LNCAP (cell line): Measurements from ENCODE around the gene DBT.

Experiments used
- CTCF ChIP-seq: fragments of 450-650 bp; IDR thresholded peaks from 2 replicates; pipeline ENCODE4 v1.5.1; 2017; ENCODE audit warnings: mild to moderate bottlenecking

DBT gene

DNA sequence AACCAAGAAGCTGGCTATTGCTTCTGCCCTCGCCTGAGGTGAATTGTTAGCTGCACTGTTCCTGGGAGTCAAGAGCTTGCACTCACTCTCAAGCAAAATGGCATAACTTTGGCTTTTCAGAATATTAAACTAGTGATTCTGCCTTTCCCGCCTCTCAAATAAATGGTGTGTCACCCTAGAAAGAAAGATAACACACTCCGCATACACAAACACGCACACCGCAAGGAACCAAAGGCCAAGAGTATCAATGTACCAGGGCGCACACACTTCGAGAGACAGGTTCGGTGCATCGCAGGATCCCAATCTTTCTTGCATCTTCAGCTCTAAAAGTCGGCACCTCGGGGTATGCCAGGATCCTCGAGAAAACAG lies 15.9 kb upstream of the DBT start:
- no peak for TF ChIP-seq CTCF

GRCh38 chr1:100261686-100262085 lies 12.1 kb upstream of the DBT start:
- no peak for TF ChIP-seq CTCF

DNA sequence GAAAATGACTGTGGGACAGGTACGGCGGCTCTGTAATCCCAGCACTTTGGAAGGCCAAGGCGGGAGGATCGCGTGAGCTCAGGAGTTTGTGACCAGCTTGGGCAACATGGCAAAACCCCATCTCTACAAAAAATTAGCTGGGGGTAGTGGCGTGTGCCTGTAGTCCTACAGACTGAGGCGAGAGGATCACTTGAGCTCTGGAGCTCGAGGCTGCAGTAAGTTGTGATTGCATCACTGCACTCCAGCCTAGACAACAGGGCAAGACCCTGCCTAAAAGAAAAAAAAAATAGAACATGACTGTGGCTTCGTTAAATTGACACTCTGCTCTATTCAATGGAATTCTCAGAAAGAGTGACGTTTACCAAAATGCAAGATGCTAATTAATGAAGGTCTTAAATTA lies 3.9 kb upstream of the DBT start:
- no peak for TF ChIP-seq CTCF

DNA sequence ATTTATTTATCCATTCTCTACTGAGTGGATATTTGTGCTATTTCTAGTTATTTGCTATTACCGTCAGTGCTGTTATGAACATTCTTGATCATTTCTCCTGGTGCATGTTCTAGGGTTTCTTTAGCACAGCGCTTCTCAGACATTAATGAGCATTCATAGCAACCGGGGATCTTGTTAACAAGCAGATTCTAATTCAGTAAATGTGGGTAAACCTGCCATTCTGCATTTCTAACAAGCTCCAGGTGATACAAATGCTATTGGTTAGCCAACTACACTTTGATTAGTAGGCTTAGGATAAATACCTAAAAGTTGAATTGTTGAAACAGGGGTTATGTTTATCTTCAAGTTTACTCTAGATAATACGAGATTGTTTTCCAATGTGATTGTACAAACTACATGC lies 3.3 kb upstream of the DBT start:
- TF ChIP-seq CTCF = no peak

GRCh38 chr1:100250807-100251206 lies 1.2 kb upstream of the DBT start:
- no peak for TF ChIP-seq CTCF

DNA sequence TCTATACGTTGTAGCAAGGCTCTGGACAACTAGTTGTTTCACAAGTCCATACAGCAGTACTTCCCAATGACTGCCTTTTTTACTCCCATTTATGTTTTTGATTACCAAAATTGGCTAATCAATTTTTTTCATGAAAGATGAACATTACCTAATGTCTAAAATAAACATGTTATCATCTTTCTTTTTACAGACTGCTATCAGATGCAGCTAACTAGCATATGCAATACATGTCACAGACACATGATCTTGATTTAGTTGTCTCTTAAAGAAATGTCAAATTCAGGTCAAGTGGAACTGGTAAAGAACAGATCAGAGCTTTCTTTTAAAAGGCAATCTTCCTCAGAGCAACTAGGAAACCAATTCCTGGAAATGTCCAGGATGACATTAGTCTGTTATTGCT lies 630 bp upstream of the DBT start:
- no peak for TF ChIP-seq CTCF

DNA sequence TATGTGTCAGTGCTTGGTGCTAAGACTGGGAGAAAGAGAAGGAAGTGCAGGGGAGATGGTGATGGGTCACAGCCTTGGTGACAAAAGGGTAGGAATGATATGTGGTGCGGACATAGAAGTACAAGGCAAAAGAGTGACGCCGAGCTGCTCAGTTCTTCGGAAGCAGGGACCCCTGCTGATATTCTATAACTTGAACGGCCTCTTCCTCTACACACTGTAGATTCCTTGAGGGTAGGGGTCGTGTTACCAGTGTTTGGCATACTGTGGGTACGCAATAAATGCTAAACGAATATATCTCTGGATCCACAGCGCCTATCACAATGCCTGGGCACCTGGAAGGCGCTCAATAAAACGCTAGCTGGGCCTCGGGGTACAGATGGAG lies 488 bp downstream of the DBT start:
- no peak for TF ChIP-seq CTCF

DNA sequence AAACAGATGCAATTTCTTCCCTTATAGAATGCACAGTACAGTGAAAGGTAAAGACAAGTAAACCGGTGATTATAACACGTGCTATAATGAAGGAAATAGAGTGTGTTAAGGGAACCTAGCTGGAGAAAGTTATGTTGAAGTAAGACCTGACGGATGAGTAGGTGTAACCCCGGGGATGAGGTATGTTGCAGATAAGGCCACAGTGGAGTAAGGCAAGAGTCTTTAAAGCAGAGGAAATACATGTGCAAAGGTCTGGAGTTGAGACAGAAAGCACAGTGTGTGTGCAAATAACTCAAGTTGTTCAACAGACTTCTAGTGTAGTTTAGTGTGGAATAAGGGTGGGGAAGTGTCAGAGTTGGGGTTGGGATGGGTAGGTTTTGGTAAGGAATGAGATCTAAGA lies 2.9 kb downstream of the DBT start:
- no peak for TF ChIP-seq CTCF
